Measurements from ENCODE around the gene PKNOX2. TPM values are rescaled to one million over a fixed set of nuclear protein-coding genes. Genes with fewer than 3 reads are reported as not detected.

PKNOX2 gene
- total RNA-seq, 1 experiment from 2014 or later: not detected

- Mint-ChIP-seq H3K4me3 (ENCODE audit: low read depth, unreplicated experiment) (no peak overlapping the region), H3K9me3 (ENCODE audit: low read depth, unreplicated experiment) (no peaks in the 10 kb centered on the region), H3K27ac (ENCODE audit: unreplicated experiment) (no peak overlapping the region), H3K36me3 (ENCODE audit: insufficient read depth, unreplicated experiment) (no peaks in the 10 kb centered on the region), H3K27me3 (ENCODE audit: unreplicated experiment) (peaks cover 90% of the 10 kb centered on the region), H3K4me1 (ENCODE audit: low read depth, unreplicated experiment) (no peaks in the 10 kb centered on the region)
- BruUV-seq (replicated peaks): no TSS peak
- DNase-seq: no peak
- no peak for TF ChIP-seq CTCF (IDR thresholded peaks at IDR 0.05; ENCODE audit: unreplicated experiment)
- intact Hi-C loops (cut with micrococcal nuclease; ENCODE audit: unreplicated experiment): no loop called here
- CTCF ChIA-PET: no interaction called here
These were observed 156.0 kb downstream of the PKNOX2 start for GRCh38 chr11:125320347-125321076.

GRCh38 chr11:125322289-125322688 lies 157.7 kb downstream of the PKNOX2 start:
- TF ChIP-seq CTCF (IDR thresholded peaks at IDR 0.05; ENCODE audit: unreplicated experiment): no peak
- no peak for DNase-seq
- peaks cover 95% of the 10 kb centered on the region for H3K27me3 Mint-ChIP-seq (ENCODE audit: unreplicated experiment)
- H3K4me3 Mint-ChIP-seq (ENCODE audit: low read depth, unreplicated experiment): no peak overlapping the region
- CTCF ChIA-PET: no interaction called here
- no peaks in the 10 kb centered on the region for H3K36me3 Mint-ChIP-seq (ENCODE audit: insufficient read depth, unreplicated experiment)
- no TSS peak for BruUV-seq (replicated peaks)
- H3K9me3 Mint-ChIP-seq (ENCODE audit: low read depth, unreplicated experiment): no peaks in the 10 kb centered on the region
- no peak overlapping the region for H3K27ac Mint-ChIP-seq (ENCODE audit: unreplicated experiment)
- H3K4me1 Mint-ChIP-seq (ENCODE audit: low read depth, unreplicated experiment): no peaks in the 10 kb centered on the region
- intact Hi-C loops (cut with micrococcal nuclease; ENCODE audit: unreplicated experiment): no loop called here

GRCh38 chr11:125325196-125325595 lies 160.6 kb downstream of the PKNOX2 start:
- BruUV-seq (replicated peaks): no TSS peak
- CTCF ChIA-PET: no interaction called here
- intact Hi-C loops (cut with micrococcal nuclease; ENCODE audit: unreplicated experiment): no loop called here
- no peaks in the 10 kb centered on the region for H3K4me1 Mint-ChIP-seq (ENCODE audit: low read depth, unreplicated experiment)
- peaks cover 100% of the 10 kb centered on the region for H3K27me3 Mint-ChIP-seq (ENCODE audit: unreplicated experiment)
- no peaks in the 10 kb centered on the region for H3K36me3 Mint-ChIP-seq (ENCODE audit: insufficient read depth, unreplicated experiment)
- no peak for DNase-seq
- TF ChIP-seq CTCF (IDR thresholded peaks at IDR 0.05; ENCODE audit: unreplicated experiment): no peak
- no peak overlapping the region for H3K27ac Mint-ChIP-seq (ENCODE audit: unreplicated experiment)
- no peaks in the 10 kb centered on the region for H3K9me3 Mint-ChIP-seq (ENCODE audit: low read depth, unreplicated experiment)
- no peak overlapping the region for H3K4me3 Mint-ChIP-seq (ENCODE audit: low read depth, unreplicated experiment)

GRCh38 chr11:125326126-125326525 lies 161.6 kb downstream of the PKNOX2 start:
- Mint-ChIP-seq H3K4me3 (ENCODE audit: low read depth, unreplicated experiment) (no peak overlapping the region), H3K36me3 (ENCODE audit: insufficient read depth, unreplicated experiment) (no peaks in the 10 kb centered on the region), H3K9me3 (ENCODE audit: low read depth, unreplicated experiment) (no peaks in the 10 kb centered on the region), H3K27me3 (ENCODE audit: unreplicated experiment) (peaks cover 100% of the 10 kb centered on the region), H3K27ac (ENCODE audit: unreplicated experiment) (no peak overlapping the region), H3K4me1 (ENCODE audit: low read depth, unreplicated experiment) (no peaks in the 10 kb centered on the region)
- TF ChIP-seq CTCF (IDR thresholded peaks at IDR 0.05; ENCODE audit: unreplicated experiment): no peak
- intact Hi-C loops (cut with micrococcal nuclease; ENCODE audit: unreplicated experiment): no loop called here
- no peak for DNase-seq
- no TSS peak for BruUV-seq (replicated peaks)
- CTCF ChIA-PET: no interaction called here
